H9 (cell line): Measurements from ENCODE around the gene NPAS3. TPM values are rescaled to one million over a fixed set of nuclear protein-coding genes. Genes with fewer than 3 reads are reported as not detected.

Experiments
- DNase-seq: peaks from one replicate; pipeline ENCODE4 v3.0.0-alpha.2; 2017
- H2AFZ ChIP-seq: one replicate; pipeline ENCODE4 v1.6.1; 2013; ENCODE audit warnings: mild to moderate bottlenecking, low read length, control low read depth, moderate library complexity
- H2AK5ac ChIP-seq: 2 replicates; pipeline ENCODE4 v1.6.1; 2013; ENCODE audit warnings: low read length, control low read depth, mixed read lengths; ENCODE audit not compliant: insufficient read length
- H2BK120ac ChIP-seq: one replicate; pipeline ENCODE4 v1.6.1; 2013; ENCODE audit warnings: low read depth, mild to moderate bottlenecking, low read length, control low read depth, inconsistent platforms; ENCODE audit not compliant: poor library complexity, severe bottlenecking
- H2BK12ac ChIP-seq: 2 replicates; pipeline ENCODE4 v1.6.1; 2013; ENCODE audit warnings: low read length, control low read depth, mixed read lengths, low read depth; ENCODE audit not compliant: insufficient read length
- H2BK15ac ChIP-seq: 2 replicates; pipeline ENCODE4 v1.6.1; 2013; ENCODE audit warnings: low read depth, low read length, control low read depth
- H2BK20ac ChIP-seq: one replicate; pipeline ENCODE4 v1.6.1; 2013; ENCODE audit warnings: low read depth, mild to moderate bottlenecking, low read length, control low read depth, inconsistent platforms; ENCODE audit not compliant: poor library complexity, severe bottlenecking
- H2BK5ac ChIP-seq: 2 replicates; pipeline ENCODE4 v1.6.1; 2013; ENCODE audit warnings: low read length, control low read depth, mixed read lengths; ENCODE audit not compliant: insufficient read length
- H3K14ac ChIP-seq: 2 replicates; pipeline ENCODE4 v1.6.1; 2013; ENCODE audit warnings: low read length, control low read depth; ENCODE audit not compliant: insufficient read depth
- H3K18ac ChIP-seq: 2 replicates; pipeline ENCODE4 v1.6.1; 2013; ENCODE audit warnings: low read depth, mild to moderate bottlenecking, mixed read lengths, low read length, control low read depth; ENCODE audit not compliant: insufficient read length
- H3K23ac ChIP-seq: 2 replicates; pipeline ENCODE4 v1.6.1; 2013; ENCODE audit warnings: low read length, control low read depth, mixed read lengths, low read depth; ENCODE audit not compliant: insufficient read length
- H3K23me2 ChIP-seq: 2 replicates; pipeline ENCODE4 v1.6.1; 2013; ENCODE audit warnings: low read depth, mild to moderate bottlenecking, mixed read lengths, low read length, control low read depth; ENCODE audit not compliant: insufficient read length, poor library complexity, severe bottlenecking
- H3K27ac ChIP-seq: 2 replicates; pipeline ENCODE4 v1.5.1; 2013; ENCODE audit warnings: low read length, control low read depth, mixed read lengths, low read depth; ENCODE audit not compliant: insufficient read length
- H3K27me3 ChIP-seq: 2 replicates; pipeline ENCODE4 v1.6.1; 2013; ENCODE audit warnings: low read length, control low read depth, inconsistent platforms; ENCODE audit not compliant: insufficient read depth
- H3K4ac ChIP-seq: 2 replicates; pipeline ENCODE4 v1.6.1; 2013; ENCODE audit warnings: low read depth, mild to moderate bottlenecking, control low read depth, inconsistent platforms, low read length, moderate library complexity
- H3K4me1 ChIP-seq: 2 replicates; pipeline ENCODE4 v1.6.1; 2013; ENCODE audit warnings: low read length, control low read depth, inconsistent platforms; ENCODE audit not compliant: insufficient read depth
- H3K4me2 ChIP-seq: 2 replicates; pipeline ENCODE4 v1.6.1; 2013; ENCODE audit warnings: low read length, control low read depth, mixed read lengths; ENCODE audit not compliant: insufficient read length, insufficient read depth
- H3K56ac ChIP-seq: 2 replicates; pipeline ENCODE4 v1.6.1; 2013; ENCODE audit warnings: low read depth, mild to moderate bottlenecking, mixed read lengths, low read length, control low read depth; ENCODE audit not compliant: insufficient read length
- H3K79me1 ChIP-seq: 2 replicates; pipeline ENCODE4 v1.6.1; 2013; ENCODE audit warnings: low read depth, mild to moderate bottlenecking, moderate library complexity, low read length, control low read depth, inconsistent platforms; ENCODE audit not compliant: insufficient read depth, poor library complexity, severe bottlenecking
- H3K79me2 ChIP-seq: 2 replicates; pipeline ENCODE4 v1.6.1; 2013; ENCODE audit warnings: low read length, control low read depth, inconsistent platforms; ENCODE audit not compliant: insufficient read depth
- H3K9ac ChIP-seq: 2 replicates; pipeline ENCODE4 v1.6.1; 2013; ENCODE audit warnings: low read length, control low read depth, mixed read lengths; ENCODE audit not compliant: insufficient read length; ENCODE audit errors: extremely low read depth
- H3K9me3 ChIP-seq: one replicate; pipeline ENCODE4 v1.6.1; 2013; ENCODE audit warnings: low read depth, low read length, inconsistent platforms; ENCODE audit not compliant: control insufficient read depth
- H3T11ph ChIP-seq: one replicate; pipeline ENCODE4 v1.6.1; 2013; ENCODE audit warnings: mild to moderate bottlenecking, low read length, control low read depth, inconsistent platforms
- H4K20me1 ChIP-seq: one replicate; pipeline ENCODE4 v1.6.1; 2013; ENCODE audit not compliant: control insufficient read depth, insufficient read length, insufficient read depth
- H4K5ac ChIP-seq: 2 replicates; pipeline ENCODE4 v1.6.1; 2013; ENCODE audit warnings: low read depth, mild to moderate bottlenecking, mixed read lengths, low read length, control low read depth; ENCODE audit not compliant: insufficient read length
- H4K8ac ChIP-seq: replicated peaks from 2 replicates; pipeline ENCODE4 v1.6.1; 2013; ENCODE audit warnings: low read length, control low read depth, mixed read lengths, low read depth; ENCODE audit not compliant: insufficient read length
- H4K91ac ChIP-seq: 2 replicates; pipeline ENCODE4 v1.6.1; 2013; ENCODE audit warnings: low read depth, mild to moderate bottlenecking, moderate library complexity, mixed read lengths, low read length, control low read depth; ENCODE audit not compliant: insufficient read length
- H3K27ac Mint-ChIP-seq, 3 experiments: 2 replicates in 2 of 3; 3 replicates in 1 of 3; pipeline ENCODE4 v1.8.0; 2020 to 2021; ENCODE audit warnings: mixed read lengths in 3 of 3, mild to moderate bottlenecking in 1 of 3, moderate library complexity in 1 of 3
- H3K27me3 Mint-ChIP-seq: 2 replicates; pipeline ENCODE4 v1.8.0; 2021; ENCODE audit warnings: low read depth, mild to moderate bottlenecking, moderate library complexity, mixed read lengths
- H3K36me3 Mint-ChIP-seq, 3 experiments: 2 replicates in 2 of 3; 3 replicates in 1 of 3; pipeline ENCODE4 v1.8.0; 2020 to 2021; ENCODE audit warnings: low read depth in 3 of 3, mixed read lengths in 3 of 3; ENCODE audit not compliant: insufficient read depth in 1 of 3
- H3K4me1 Mint-ChIP-seq, 2 experiments: 2 replicates each; pipeline ENCODE4 v1.8.0; 2020; ENCODE audit warnings: mixed read lengths in 2 of 2
- H3K4me3 Mint-ChIP-seq, 2 experiments: 2 replicates in 1 of 2; 3 replicates in 1 of 2; pipeline ENCODE4 v1.8.0; 2020 to 2021; ENCODE audit warnings: mild to moderate bottlenecking in 2 of 2, mixed read lengths in 2 of 2, moderate library complexity in 1 of 2
- H3K9me3 Mint-ChIP-seq, 2 experiments: 2 replicates in 1 of 2; 3 replicates in 1 of 2; pipeline ENCODE4 v1.8.0; 2020; ENCODE audit warnings: mild to moderate bottlenecking in 2 of 2, mixed read lengths in 2 of 2, moderate library complexity in 1 of 2
- CTCF ChIP-seq: fragments of 200-600 bp; sonication (generic); conservative IDR thresholded peaks from 3 replicates; pipeline ENCODE4 v1.8.0; 2021; ENCODE audit warnings: antibody characterized with exemption, mild to moderate bottlenecking
- WGBS: extraction: QIAGEN DNeasy Blood & Tissue Kit; methylation state at CpG from one replicate; pipeline ENCODE4 v1.1.7; 2013; ENCODE audit warnings: missing lambda C conversion rate, low lambda C conversion rate, mixed read lengths; ENCODE audit not compliant: insufficient read length; ENCODE audit errors: extremely low coverage; 5-methylcytosine and 5-hydroxymethylcytosine counted together
- total RNA-seq: library from RNA; stranded (reverse); gene quantifications from 2 replicates; pipeline ENCODE4 v1.2.1, GENCODE V29; 2021

The NPAS3 gene
- total RNA-seq, 1 experiment from 2014 or later = 0.17 TPM

- H3K4me2 ChIP-seq = no peak overlapping the region
- H3K4me1 ChIP-seq = no peaks in the 10 kb centered on the region
- H3K4ac ChIP-seq = no peak overlapping the region
- H3K36me3 Mint-ChIP-seq = no peaks in the 10 kb centered on the region
- no peak overlapping the region for H3K9ac ChIP-seq
- H2BK15ac ChIP-seq = no peak overlapping the region
- no peaks in the 10 kb centered on the region for H3K27me3 Mint-ChIP-seq
- no peaks in the 10 kb centered on the region for H3K79me2 ChIP-seq
- no peak overlapping the region for H2BK12ac ChIP-seq
- DNase-seq = no peak
- no peak overlapping the region for H2BK120ac ChIP-seq
- H3K23me2 ChIP-seq = no peaks in the 10 kb centered on the region
- no peak overlapping the region for H3K4me3 Mint-ChIP-seq
- no peak overlapping the region for H2AFZ ChIP-seq
- no peak overlapping the region for H3K56ac ChIP-seq
- H2BK5ac ChIP-seq = no peak overlapping the region
- H3K27ac Mint-ChIP-seq = no peak overlapping the region
- TF ChIP-seq CTCF = no peak
- no CpG with 5 or more reads among the region's 4 CpGs for WGBS
- H4K91ac ChIP-seq = no peak overlapping the region
- no peaks in the 10 kb centered on the region for H4K20me1 ChIP-seq
- H3K27ac ChIP-seq = no peak overlapping the region
- peaks cover 0 to 4% of the 10 kb centered on the region in 2 experiments; a peak in 1 of 4 replicates for H3K4me1 Mint-ChIP-seq
- H3K9me3 Mint-ChIP-seq = no peaks in the 10 kb centered on the region; a peak in 1 of 5 replicates
- no peak overlapping the region for H4K5ac ChIP-seq
- H3K9me3 ChIP-seq = no peaks in the 10 kb centered on the region
- no peak overlapping the region for H3K18ac ChIP-seq
- no peak overlapping the region for H2BK20ac ChIP-seq
- no peak overlapping the region for H4K8ac ChIP-seq
- no peak overlapping the region for H3K14ac ChIP-seq
- H3K27me3 ChIP-seq = no peaks in the 10 kb centered on the region
- H3T11ph ChIP-seq = no peak overlapping the region
- H3K23ac ChIP-seq = no peak overlapping the region
- no peaks in the 10 kb centered on the region for H3K79me1 ChIP-seq
- no peak overlapping the region for H2AK5ac ChIP-seq
Measured at GRCh38 chr14:33505266-33505962, 566.7 kb downstream of the NPAS3 start.
